Stimulated activated CD8-positive, alpha-beta memory T cell treated with anti-CD3 and anti-CD28 coated beads, Interleukin-4, amount 100 ng/mL, for 48 hours (primary cell): ENCODE measurements around the gene NOS3.

Experiments
- DNase-seq: peaks from one replicate; pipeline ENCODE4 v3.0.0-alpha.2; 2020

The NOS3 gene

GRCh38 chr7:150990416-150991186 lies at the start of gene NOS3:
Gene NOS3 (plus strand): TSS chr7:150991017. CDS start chr7:150993804, 2,787 bp downstream.
- no peak for DNase-seq

DNA sequence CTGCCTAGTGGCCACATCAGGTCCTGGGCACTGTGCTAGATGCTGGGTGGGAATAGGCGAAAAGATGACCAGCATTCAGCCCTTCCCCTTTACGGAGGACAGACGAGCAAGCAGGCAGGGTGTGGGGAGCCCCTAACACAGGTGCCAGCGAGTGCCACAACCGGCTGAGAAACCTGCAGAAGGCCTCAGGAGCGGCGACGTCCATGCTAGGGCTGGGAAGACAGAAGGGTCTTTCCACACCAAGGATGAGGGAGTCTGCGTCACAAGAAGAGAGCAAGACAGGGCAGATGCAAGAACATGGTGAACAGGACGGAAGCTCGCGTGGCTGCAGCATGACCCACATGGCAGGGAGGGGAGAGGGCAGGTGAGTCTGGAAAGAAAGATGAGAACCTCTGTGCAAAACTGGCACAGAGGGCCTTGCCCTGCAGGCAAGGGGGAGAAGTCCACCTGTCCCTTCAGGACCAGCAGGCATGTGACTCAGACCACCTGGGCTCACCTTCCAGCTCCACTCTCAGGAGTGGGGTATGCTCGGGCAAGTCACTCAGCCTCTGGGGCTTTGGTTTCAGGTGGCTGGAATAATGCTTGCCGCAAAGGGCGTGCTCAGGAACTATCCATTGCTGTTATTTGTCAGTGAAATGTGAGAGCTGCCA lies 49.3 kb upstream of the NOS3 start:
- no peak for DNase-seq

- peak; percentile 58 for DNase-seq
Measured at GRCh38 chr7:150942001-150942590, 48.7 kb upstream of the NOS3 start.

DNA sequence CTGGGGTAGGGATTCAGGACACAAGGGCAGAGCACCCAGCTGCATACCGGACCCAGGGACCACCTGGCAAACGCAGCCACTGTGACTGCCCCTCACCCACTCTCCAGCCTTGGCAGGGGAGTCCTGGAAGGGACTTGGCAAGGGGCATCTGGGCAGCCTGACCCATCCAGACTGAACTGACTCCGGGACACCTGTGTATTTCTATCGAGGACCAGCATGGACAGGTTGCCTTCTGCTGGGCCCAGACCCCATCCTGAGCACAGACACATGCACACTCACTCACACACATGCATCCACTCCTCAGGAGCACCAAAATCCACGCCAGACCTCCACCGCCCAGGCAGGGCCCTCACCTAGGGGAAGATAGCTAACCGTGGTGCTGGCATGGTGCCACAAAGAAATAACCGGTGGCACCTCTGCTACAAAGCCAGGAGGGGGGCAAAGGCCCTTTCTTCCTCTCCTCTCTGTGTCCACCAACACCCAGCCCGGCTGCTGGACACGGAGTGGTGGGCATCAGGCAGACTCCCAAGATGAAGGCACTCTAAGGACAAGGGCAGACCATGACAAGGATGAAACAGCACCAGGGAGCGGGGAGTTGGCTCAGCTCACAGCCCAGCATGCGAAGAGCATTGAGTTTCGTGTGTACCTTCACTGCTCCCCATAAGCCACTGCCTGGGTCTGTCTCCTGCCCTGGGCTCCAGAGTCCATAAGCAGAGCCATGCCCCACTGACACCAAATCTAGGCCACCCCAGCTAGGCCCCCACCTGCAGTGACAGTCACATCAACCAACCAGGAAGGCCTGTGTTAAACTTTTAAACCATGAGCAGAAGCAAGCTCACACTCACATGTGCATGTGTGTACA lies 48.0 kb upstream of the NOS3 start:
- no peak for DNase-seq

DNA sequence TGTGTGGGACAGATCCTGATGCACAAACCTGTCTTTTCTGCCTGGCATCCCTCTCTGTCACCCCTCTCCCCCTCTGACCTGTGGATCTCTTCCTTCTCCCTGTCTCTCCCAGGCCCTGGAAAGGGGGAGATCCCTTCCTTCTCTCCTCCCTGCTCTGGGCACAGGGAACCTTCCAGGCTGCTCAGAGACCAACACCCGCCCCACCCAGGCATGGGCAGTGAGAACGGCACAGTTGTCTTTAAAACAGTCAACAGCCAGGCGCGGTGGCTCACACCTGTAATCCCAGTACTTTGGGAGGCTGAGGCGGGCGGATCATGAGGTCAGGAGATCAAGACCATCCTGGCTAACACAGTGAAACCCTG lies 47.4 kb upstream of the NOS3 start:
- DNase-seq = no peak

DNA sequence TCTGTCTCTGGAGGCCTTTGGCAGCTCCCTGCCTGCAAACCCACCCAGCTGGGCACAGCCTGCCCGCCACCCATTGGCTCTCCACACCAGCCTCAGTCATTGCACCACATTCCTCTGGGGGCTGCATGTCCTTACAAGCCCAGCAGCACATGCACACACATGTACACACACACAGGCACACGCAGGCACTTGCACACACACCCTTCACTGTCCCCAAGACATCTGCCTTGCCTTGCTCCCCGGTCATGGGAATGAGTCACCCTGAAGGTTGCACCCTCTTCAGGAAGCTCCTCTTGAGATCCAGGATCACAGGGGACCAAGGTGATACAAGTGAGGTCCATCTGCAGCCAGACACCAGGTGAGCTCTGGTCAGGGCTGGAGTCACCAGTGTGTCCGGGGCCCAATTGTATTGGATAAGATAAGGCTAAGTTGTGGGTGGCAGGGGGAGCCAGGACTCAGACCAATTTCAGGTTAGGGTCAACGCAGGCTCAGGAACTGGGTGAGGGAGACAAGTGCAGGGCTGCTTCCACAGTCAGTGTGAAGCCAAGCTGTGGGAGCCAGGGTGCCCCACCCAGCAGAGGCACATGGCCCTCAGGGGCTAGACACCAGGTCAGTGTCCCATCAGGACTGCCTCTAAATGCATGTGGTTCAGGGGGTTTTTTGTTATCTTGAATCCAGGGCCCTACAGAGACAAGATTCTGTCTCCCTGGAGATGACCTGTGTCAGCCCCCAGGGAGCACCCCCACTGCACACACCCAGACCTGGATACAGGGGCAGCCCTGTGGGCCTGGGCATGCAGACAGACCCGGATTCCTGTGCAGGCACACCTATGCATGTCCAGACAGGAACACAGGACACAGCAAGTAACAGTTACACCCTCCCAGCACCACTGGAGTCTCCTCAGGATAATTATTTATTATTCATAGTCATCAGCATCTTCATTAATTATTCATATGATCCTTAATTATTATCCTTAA lies 46.5 kb upstream of the NOS3 start:
- no peak for DNase-seq

- no peak for DNase-seq
Measured at GRCh38 chr7:150945171-150945852, 45.5 kb upstream of the NOS3 start.

- no peak for DNase-seq
Measured at GRCh38 chr7:150945853-150946420, 44.9 kb upstream of the NOS3 start.

GRCh38 chr7:150946421-150947240 lies 44.2 kb upstream of the NOS3 start:
- DNase-seq = no peak

DNA sequence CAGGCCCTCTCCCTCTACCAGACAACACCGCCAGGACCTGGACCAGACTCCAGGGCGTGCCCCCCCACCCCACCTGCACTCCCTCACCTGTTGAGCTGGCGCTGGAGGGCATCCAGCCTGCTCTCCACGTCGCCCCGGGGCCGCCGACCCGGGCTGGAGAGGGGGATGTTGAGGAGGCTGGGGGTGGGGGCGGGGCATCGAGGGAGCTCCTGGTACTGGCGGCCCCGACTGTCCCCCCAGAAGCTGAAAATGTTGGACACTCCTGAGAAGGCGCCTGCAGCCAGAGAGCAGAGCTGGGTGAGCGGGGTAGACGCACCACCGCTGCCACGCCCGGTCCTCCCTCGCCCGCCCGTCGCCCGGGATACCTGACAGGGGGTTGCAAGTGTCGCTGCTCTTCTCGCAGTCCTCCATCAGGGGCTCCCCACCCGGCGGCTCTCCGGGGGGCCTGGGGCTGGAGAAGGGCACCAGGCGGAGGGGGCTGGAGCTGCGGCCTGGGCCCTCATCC lies 43.5 kb upstream of the NOS3 start:
- DNase-seq = no peak

GRCh38 chr7:150947761-150948651 lies 42.8 kb upstream of the NOS3 start:
- no peak for DNase-seq

DNA sequence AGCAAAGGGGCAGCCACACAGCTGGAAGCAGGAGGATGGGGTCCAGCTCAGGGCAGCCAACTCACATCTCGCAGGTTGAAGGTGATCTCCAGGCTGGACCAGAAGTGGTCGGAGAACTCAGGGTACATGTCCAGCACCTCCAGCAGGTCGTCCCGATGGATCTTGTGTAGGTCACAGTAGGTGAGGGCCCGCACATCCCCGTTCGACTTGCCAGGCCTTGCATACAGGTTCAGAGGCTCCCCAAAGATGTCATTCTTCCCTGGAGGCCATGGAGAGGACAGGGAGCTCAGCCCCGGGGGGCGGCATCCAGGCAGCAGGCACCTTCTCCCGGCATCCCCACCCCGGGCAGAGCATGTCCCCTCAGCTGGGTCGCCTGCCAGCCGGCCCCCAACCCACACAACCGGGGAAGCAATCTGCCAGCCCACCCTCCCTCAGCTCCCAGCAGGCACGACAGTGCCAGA lies 42.0 kb upstream of the NOS3 start:
- DNase-seq = no peak

- no peak for DNase-seq
Measured at GRCh38 chr7:150949564-150949963, 41.3 kb upstream of the NOS3 start.

- DNase-seq = no peak
Measured at GRCh38 chr7:150949971-150950491, 40.8 kb upstream of the NOS3 start.

GRCh38 chr7:150950496-150951180 lies 40.2 kb upstream of the NOS3 start:
- no peak for DNase-seq

- DNase-seq = no peak
Measured at GRCh38 chr7:150951181-150951520, 39.7 kb upstream of the NOS3 start.

GRCh38 chr7:150951521-150951920 lies 39.3 kb upstream of the NOS3 start:
- no peak for DNase-seq
